Neural cell (in vitro differentiated cells): ENCODE measurements around the gene DDC. TPM values are rescaled to one million over a fixed set of nuclear protein-coding genes. Genes with fewer than 3 reads are reported as not detected.

Experiments used
- H2AFZ ChIP-seq: fragments of 200-600, 300-800 bp; sonication (generic), shearing (Covaris generic); 2 replicates; pipeline ENCODE4 v1.6.0; 2014; ENCODE audit warnings: low read depth, mild to moderate bottlenecking, antibody characterized with exemption, low read length, moderate library complexity
- H3F3A ChIP-seq: fragments of 200-600 bp; shearing (Covaris generic); 2 replicates; pipeline ENCODE4 v1.6.1; 2016; ENCODE audit warnings: mild to moderate bottlenecking, moderate library complexity, mixed read lengths, antibody characterized with exemption, low read length; ENCODE audit not compliant: insufficient read depth, poor library complexity, severe bottlenecking
- H3K27ac ChIP-seq: fragments of 200-600, 300-800 bp; sonication (generic), shearing (Covaris generic); 2 replicates; pipeline ENCODE4 v1.5.1; 2014; ENCODE audit warnings: mild to moderate bottlenecking, low read length, moderate library complexity
- H3K27me3 ChIP-seq: fragments of 300-800, 200-600 bp; sonication (generic), shearing (Covaris generic); 2 replicates; pipeline ENCODE4 v1.6.0; 2014; ENCODE audit warnings: mild to moderate bottlenecking, low read depth, low read length, moderate library complexity; ENCODE audit not compliant: insufficient read depth
- H3K36me3 ChIP-seq: fragments of 300-800, 200-600 bp; sonication (generic), shearing (Covaris generic); 2 replicates; pipeline ENCODE4 v1.5.1; 2014; ENCODE audit warnings: mild to moderate bottlenecking, antibody characterized with exemption, low read length, moderate library complexity; ENCODE audit not compliant: insufficient read depth
- H3K4me2 ChIP-seq: fragments of 300-800, 200-600 bp; sonication (generic), shearing (Covaris generic); 2 replicates; pipeline ENCODE4 v1.6.0; 2014; ENCODE audit warnings: mild to moderate bottlenecking, low read length
- H3K4me3 ChIP-seq: fragments of 300-800, 200-600 bp; sonication (generic), shearing (Covaris generic); 2 replicates; pipeline ENCODE4 v1.5.1; 2014; ENCODE audit warnings: mild to moderate bottlenecking, low read length, moderate library complexity
- H3K79me2 ChIP-seq: fragments of 200-600 bp; shearing (Covaris generic); replicated peaks from 2 replicates; pipeline ENCODE4 v1.6.0; 2014; ENCODE audit warnings: mild to moderate bottlenecking, low read length, moderate library complexity; ENCODE audit not compliant: insufficient read depth
- H3K9ac ChIP-seq: fragments of 300-800, 200-600 bp; sonication (generic), shearing (Covaris generic); 2 replicates; pipeline ENCODE4 v1.6.1; 2016; ENCODE audit warnings: mild to moderate bottlenecking, low read length, mixed read lengths
- H3K9me2 ChIP-seq: fragments of 200-600 bp; shearing (Covaris generic); 2 replicates; pipeline ENCODE4 v1.6.1; 2016; ENCODE audit warnings: mild to moderate bottlenecking, low read length, mixed read lengths; ENCODE audit not compliant: insufficient read depth
- H3K9me3 ChIP-seq: fragments of 200-600, 300-800 bp; sonication (generic), shearing (Covaris generic); 2 replicates; pipeline ENCODE4 v1.6.1; 2016; ENCODE audit warnings: mild to moderate bottlenecking, mixed run types, low read length, moderate library complexity, mixed read lengths
- H4K20me1 ChIP-seq: fragments of 200-600 bp; shearing (Covaris generic); 2 replicates; pipeline ENCODE4 v1.6.1; 2016; ENCODE audit warnings: mild to moderate bottlenecking, mixed run types; ENCODE audit not compliant: insufficient read depth
- CTCF ChIP-seq: fragments of 450-650 bp; IDR thresholded peaks from 2 replicates; pipeline ENCODE4 v1.5.1; 2014; ENCODE audit warnings: antibody characterized with exemption, mild to moderate bottlenecking, moderate library complexity; ENCODE audit not compliant: poor library complexity, severe bottlenecking
- EP300 ChIP-seq: fragments of 450-650 bp; conservative IDR thresholded peaks from 2 replicates; pipeline ENCODE4 v1.6.1; 2014; ENCODE audit warnings: antibody characterized with exemption, mild to moderate bottlenecking, moderate library complexity; ENCODE audit not compliant: poor library complexity, severe bottlenecking
- EZH2 ChIP-seq: fragments of 200-600, 300-800 bp; shearing (Covaris generic), sonication (generic); IDR thresholded peaks from 2 replicates; pipeline ENCODE4 v1.6.1; 2014; ENCODE audit warnings: antibody characterized with exemption, low read length, borderline replicate concordance, mild to moderate bottlenecking; ENCODE audit not compliant: insufficient read depth, poor library complexity, severe bottlenecking
- MXI1 ChIP-seq: fragments of 450-650 bp; conservative IDR thresholded peaks from 2 replicates; pipeline ENCODE4 v1.6.1; 2014; ENCODE audit warnings: antibody characterized with exemption, mild to moderate bottlenecking; ENCODE audit not compliant: poor library complexity, severe bottlenecking
- POLR2AphosphoS5 ChIP-seq: IDR thresholded peaks from 2 replicates; pipeline ENCODE4 v1.6.1; 2012
- RAD21 ChIP-seq: fragments of 450-650 bp; conservative IDR thresholded peaks from 2 replicates; pipeline ENCODE4 v1.6.1; 2014; ENCODE audit warnings: antibody characterized with exemption, mild to moderate bottlenecking, moderate library complexity
- REST ChIP-seq: IDR thresholded peaks from 2 replicates; pipeline ENCODE4 v1.6.1; 2012; ENCODE audit warnings: borderline replicate concordance
- SMC3 ChIP-seq: fragments of 450-650 bp; conservative IDR thresholded peaks from 2 replicates; pipeline ENCODE4 v1.6.1; 2014; ENCODE audit warnings: antibody characterized with exemption, mild to moderate bottlenecking, moderate library complexity; ENCODE audit not compliant: poor library complexity
- TAF1 ChIP-seq: IDR thresholded peaks from 2 replicates; pipeline ENCODE4 v1.6.1; 2012; ENCODE audit warnings: low read depth
- polyA plus RNA-seq: library from polyadenylated mRNA; depleted of rRNA; stranded (reverse); fragments of >200 nt; gene quantifications from 2 replicates; pipeline ENCODE4 v1.2.3, GENCODE V29; 2014

Gene DDC
- polyA plus RNA-seq, 1 donor from 2014 or later: 42.9 TPM

DNA sequence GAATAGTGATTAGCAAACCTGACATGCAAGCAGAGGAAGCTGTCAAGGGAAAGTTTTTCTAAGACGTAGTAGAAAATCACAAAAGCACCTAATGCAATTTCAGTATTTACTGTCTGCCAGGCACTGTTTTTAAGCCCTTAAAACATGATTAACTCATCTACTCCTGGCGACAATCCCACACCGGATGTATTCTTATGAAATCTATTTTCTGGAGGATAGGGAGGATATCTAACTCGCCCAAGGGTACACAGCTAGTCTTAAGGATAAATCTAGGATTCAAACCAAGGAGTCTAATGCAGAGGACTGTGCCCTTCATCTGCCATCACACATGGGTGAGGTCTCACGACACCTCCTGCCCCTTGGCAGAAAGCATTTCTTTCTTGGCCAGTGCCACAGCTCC lies 67.2 kb downstream of the DDC start:
- Histone ChIP-seq H3K79me2 (no peaks in the 10 kb centered on the region), H3K27ac (no peak overlapping the region), H3K9me3 (no peaks in the 10 kb centered on the region), H3K4me2 (no peak overlapping the region), H2AFZ (no peak overlapping the region), H3F3A (no peaks in the 10 kb centered on the region), H3K9ac (no peak overlapping the region), H4K20me1 (no peaks in the 10 kb centered on the region), H3K9me2 (no peaks in the 10 kb centered on the region), H3K27me3 (no peaks in the 10 kb centered on the region), H3K4me3 (no peak overlapping the region), H3K36me3 (no peaks in the 10 kb centered on the region)
- TF ChIP-seq RAD21 (no peak), POLR2AphosphoS5 (no peak), EP300 (no peak), SMC3 (no peak)

GRCh38 chr7:50497068-50497642 lies 68.0 kb downstream of the DDC start:
- Histone ChIP-seq H2AFZ (no peak overlapping the region), H3K9me3 (no peaks in the 10 kb centered on the region), H3K4me2 (no peak overlapping the region), H3K36me3 (no peaks in the 10 kb centered on the region), H3K27me3 (no peaks in the 10 kb centered on the region), H3F3A (no peaks in the 10 kb centered on the region), H3K79me2 (no peaks in the 10 kb centered on the region), H4K20me1 (no peaks in the 10 kb centered on the region), H3K9ac (no peak overlapping the region), H3K27ac (no peak overlapping the region), H3K4me3 (no peak overlapping the region), H3K9me2 (no peaks in the 10 kb centered on the region)
- TF ChIP-seq RAD21 (no peak), CTCF (no peak), REST (no peak), SMC3 (no peak), TAF1 (no peak), EZH2 (no peak), EP300 (no peak), POLR2AphosphoS5 (no peak), MXI1 (no peak)

- Histone ChIP-seq H3K27ac (no peak overlapping the region), H3K4me2 (no peak overlapping the region), H3K36me3 (no peaks in the 10 kb centered on the region), H3K9me2 (no peaks in the 10 kb centered on the region), H3K9me3 (no peaks in the 10 kb centered on the region), H3K9ac (no peak overlapping the region), H3F3A (no peaks in the 10 kb centered on the region), H3K27me3 (no peaks in the 10 kb centered on the region), H3K79me2 (no peaks in the 10 kb centered on the region), H3K4me3 (no peak overlapping the region), H4K20me1 (no peaks in the 10 kb centered on the region), H2AFZ (no peak overlapping the region)
- no peak for TF ChIP-seq SMC3
- TF ChIP-seq CTCF: no peak
- no peak for TF ChIP-seq MXI1
- no peak for TF ChIP-seq REST
- TF ChIP-seq EZH2: no peak
- TF ChIP-seq EP300: no peak
- no peak for TF ChIP-seq RAD21
- TF ChIP-seq TAF1: no peak
- TF ChIP-seq POLR2AphosphoS5: no peak
These were observed 68.6 kb downstream of the DDC start for GRCh38 chr7:50496569-50496968.
